Fibroblast of skin of right quadriceps (primary cell): ENCODE data around the gene THYN1.

ENCODE experiments used
- DNase-seq: peaks from one replicate; pipeline ENCODE4 v3.0.0-alpha.2; 2013

THYN1 gene

DNA sequence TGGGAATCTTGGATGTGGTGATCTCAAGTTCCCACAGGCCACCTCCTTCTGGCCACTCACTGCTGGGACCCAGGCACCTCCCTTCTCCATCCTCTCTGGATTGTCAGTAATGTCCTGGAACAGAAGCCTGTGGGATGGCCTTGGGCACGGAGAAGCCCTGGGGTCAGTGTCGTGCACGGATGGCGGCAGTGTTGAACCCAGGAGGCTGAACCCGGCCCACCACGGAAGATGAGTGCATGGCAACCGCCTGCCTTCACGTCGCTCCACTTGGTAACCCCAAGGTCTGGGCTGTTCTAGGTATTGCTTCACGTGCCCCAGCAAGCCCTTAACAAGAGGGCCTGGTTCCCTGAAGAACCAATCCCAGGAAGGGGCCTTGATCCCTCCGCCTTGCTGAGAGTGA, 7.1 kb downstream of the THYN1 start:
- DNase-seq, result no peak

DNA sequence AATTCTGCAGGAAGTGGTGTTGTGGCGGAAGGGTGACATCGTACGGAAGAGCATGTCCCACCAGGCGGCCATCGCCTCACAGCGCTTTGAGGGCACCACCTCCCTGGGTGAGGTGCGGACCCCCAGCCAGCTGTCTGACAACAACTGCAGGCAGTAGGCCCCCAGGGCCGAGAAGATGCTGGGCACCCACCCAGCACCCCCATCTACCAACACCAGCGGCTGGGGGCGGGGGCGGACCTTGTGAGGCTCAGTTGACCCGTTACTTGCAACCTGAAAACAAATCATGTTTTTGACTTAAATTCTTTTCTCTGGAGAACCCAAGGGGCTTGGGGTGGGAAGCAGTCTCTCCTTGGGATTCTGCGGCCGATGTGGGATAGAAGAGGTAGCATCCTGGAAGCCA, 7.7 kb downstream of the THYN1 start:
- DNase-seq, result no peak

DNA sequence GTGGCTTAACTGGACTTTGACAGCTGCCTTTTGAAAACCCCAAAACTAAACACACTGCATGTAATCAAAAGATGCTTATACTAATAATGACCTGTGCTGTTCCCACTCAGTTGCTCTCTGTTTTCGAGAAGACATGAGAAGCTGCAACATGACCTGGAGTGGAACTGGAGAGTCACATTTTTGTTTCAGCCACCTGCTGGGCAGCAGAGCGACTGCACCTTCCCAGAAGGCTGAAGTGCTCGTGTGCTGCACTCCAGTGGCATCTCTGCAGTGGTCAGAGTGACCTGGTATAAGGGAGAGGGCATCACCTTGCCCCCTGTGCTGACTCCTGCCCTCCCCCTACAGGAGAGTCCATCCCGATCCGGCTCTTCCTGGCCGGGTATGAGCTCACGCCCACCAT, 8.6 kb downstream of the THYN1 start:
- DNase-seq, result no peak

DNA sequence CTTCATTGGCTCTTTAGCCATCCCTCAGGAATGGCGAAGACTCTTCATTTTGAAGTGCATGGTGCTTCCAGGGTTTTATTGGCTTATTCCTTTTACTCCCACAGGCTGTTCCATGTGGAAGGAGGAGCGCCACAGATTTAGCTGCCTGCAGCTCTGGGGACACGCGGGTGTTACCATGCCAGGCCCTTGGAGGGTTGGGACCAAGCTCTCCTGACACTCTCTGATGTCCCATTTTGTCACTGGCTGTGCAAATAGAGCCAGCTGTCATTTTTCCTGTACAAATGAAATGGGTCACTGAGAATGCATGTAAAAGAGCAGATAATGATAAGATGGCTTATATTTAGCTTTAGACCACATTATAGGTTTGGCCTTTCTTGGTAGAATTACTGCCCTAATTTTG, 9.2 kb downstream of the THYN1 start:
- DNase-seq, result no peak

DNA sequence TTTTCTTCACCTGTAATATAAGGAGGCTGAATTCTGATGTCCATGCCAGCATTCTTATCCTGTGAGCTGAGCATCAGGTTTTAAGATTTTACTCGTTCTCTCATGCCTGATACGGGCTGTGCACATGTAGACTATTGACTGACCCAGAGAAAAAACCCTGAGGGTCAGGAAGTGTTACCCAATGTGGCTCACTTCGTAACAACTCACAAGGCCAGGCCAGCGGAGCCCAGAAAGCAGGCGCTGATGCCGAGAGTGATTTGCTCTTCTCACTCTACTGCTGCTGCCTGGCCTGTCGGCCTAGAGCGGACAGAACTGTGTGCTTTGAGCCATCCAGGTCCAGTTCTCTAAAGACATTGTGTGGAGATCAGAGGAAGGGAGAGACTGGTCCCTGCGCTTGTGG, 10.8 kb downstream of the THYN1 start:
- DNase-seq, result no peak

DNA sequence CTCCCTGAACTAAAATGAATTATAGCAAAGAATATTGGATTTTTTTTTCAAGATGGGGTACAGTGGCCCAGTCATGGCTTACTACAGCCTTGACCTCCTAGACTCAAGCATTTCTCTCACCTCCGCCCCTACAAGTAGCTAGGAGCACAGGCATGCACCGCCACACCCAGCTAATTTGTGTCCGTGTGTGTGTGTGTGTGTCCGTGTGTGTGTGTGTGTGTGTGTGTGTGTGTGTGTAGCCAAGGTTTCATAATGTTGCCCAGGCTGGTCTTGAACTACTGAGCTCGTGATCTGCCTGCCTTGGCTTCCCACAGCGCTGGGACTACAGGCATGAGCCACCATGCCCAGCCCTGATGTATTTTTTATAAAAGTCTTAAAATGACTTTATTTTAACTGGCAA, 12.6 kb downstream of the THYN1 start:
- no peak for DNase-seq

DNA sequence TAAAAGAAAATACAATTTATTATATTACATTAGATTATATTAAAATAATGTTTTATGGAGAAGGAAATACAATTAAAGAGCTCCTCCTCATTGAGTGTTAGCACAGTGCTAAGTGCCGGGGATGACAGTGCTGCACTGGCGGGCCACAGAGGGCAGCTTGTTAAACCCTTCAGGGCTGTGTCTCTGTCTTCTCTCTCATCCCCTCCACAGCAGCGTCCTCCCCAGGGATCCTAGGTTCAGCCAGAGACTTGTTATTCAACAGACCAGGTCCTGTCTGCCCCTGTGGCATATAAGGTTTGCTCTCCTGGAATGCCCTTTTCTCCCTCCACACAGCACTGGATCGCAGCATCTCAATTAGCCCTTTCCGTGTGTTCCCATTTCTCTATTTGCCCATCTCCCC, 14.2 kb downstream of the THYN1 start:
- DNase-seq, result no peak

DNA sequence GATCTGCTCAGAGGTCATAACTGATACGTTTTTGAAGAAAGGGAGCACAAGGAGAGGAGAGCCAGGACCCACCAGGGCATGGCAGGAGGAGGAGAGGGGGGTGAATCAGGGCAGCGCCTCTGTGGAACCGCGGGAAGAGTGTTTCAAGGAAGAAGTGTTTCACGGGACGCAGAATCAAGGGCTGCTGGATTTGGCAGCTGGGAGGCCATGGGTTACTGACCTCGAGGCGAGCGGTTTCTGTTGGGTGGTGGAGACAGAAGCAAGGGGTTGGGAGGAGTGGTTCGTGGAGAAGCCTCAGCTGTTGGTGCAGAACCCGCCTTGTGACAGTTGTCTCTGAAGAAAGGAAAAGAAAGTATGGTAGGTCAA, 15.6 kb downstream of the THYN1 start:
- no peak for DNase-seq

DNA sequence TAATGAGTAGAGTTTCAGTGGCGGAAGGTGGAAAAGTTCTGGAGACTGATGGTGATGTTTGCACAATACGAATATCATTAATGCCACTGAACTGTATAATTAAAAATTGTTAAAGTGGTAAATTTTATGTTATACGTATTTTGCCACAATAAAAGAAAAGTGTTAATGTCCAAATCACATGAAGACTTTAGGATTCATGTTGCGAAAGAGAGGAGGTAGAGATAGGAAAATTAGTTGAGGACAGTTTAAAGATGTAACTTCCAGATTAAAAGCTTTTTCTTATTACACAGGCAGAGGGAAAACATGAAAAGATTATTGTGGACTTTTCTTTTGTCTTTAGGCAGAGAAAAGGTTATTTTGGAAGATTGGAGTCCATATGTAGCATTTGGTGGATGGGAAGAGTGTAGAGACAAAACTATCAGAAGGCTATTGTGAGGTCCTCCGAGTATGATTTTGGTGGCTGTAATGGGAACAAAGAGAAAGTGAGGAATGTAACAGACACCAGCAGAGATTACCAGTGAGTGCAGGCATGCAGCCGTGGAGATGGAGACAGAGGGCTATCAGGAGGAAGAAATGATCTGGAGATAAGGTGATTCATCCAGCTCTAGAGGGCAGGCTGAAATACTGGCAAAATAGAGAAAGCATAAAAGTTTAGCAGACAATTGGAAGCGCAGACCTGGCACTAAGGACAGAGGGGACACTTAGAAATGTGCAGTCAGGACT, 16.2 kb downstream of the THYN1 start:
- DNase-seq, result no peak

DNA sequence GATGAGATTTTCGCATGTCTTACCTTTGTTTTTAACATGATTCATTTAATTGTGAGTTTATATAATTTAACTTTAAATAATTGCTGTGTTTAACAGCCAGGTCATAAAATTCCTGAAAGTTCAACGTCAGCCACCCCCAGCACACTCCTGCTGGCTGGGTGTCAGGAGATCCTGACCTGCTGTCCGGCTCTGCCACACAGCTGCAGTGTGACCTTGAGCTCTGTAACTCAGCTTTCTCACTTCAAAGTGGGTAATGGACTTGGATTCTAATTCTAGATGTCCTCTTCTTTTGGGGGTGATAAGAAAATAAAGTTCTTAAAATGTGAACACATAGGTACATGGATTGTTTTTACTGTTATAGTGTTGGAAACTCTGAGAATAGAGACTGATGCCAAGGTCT, 17.8 kb downstream of the THYN1 start:
- DNase-seq, result no peak

DNA sequence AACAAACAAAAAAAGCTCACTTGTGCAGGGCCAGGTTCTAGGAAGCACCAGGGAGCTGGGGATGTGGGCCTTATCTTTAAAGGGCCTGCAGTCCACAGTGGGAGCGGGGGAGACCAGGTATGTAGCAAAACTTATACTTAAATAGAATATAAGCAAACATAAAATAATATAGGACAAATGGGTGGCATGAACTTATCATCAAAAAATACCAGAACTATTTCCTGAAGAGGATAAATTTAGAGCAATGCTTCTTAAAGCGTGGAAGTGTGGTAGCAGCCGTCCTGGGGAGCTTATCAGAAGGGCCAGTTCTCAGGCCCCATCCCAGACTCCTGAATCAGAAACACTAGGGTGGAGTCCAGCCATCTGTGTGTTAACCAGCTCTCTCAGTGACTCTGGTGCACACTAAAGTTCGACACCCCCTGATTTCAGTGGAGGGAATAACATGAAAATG, 19.4 kb downstream of the THYN1 start:
- no peak for DNase-seq

DNA sequence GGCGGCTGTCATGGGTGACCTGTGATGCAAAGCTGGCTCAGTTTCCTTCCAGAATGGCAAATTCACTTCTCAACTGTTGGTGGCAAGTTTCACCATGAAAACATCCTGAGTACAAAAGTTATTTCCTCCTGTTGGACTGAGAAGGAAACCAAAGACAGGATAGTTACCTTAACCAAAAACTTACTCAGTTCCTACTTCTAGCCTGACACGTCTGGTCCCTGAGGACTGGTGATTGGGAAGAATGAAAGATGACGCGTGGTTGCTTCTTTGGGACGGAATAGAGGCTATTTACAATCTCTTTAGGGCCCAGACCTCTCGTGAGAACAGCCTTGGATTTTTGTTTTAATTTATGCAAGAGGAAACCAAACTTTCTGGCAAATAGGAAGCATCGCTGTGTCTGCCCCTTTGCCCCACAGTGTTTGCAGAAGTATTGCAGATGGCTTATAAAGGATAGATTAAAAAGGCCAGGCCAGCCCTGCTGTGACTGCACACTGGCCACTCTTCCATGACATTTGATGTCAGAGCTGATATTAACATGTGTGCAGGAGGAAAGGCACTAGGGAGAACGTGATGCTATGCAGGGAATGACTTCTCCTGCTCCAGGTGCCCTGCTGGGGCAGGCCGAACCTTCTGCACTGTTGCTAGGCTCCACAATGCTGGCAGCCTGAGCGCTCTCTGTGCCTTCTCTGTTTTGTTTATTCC, 21.0 kb downstream of the THYN1 start:
- DNase-seq, result no peak

DNA sequence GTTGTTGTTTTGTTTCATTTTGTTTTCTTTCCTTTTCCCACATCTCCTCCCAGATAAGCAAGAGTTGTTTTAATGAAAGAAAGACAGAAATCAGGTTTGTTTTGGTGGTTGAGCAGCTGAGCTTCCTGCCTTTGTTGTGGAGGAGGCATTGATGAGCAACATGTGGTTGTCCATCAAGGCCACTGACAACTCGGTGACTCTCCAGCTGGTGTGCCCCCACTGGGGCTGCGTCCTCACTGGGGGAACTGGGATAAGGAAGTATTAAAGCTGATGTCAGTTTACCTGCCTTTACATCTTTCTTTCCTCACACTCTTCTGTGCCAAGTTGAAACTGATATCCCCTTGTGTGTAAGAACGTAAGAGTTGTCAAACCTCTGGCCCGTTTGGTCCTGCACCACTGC, 22.8 kb downstream of the THYN1 start:
- no peak for DNase-seq

DNA sequence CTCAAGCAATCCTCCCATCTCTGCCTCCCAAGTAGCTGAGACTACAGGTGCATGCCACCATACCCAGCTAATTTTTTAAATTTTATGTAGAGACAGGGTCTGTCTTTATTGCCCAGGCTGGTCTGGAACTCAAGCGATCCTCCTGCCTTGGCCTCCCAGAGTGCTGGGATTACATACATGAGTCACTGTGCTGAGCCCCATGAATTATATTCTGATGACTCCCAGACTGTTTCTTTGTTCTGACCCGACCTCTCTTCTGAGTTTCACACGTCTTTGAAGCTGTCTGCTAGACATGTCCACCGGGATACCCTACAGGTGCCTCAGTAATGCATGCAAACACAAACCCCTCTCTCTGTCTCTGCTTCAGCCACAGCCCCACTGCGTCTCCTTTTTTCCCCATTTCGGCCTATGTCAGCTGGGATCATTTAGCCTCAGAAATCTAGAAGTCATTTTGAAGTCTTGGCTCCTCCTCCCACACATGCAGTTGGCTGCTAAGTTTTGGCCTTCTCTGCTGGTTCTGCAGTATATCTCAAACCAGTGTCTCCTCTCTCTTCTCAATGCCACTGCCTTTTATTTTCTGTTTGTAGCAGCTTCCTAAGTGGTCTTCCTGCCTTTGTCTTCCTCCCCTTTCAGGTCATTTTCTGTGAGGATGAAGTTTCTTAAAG, 23.9 kb downstream of the THYN1 start:
- peak; percentile 39 for DNase-seq

DNA sequence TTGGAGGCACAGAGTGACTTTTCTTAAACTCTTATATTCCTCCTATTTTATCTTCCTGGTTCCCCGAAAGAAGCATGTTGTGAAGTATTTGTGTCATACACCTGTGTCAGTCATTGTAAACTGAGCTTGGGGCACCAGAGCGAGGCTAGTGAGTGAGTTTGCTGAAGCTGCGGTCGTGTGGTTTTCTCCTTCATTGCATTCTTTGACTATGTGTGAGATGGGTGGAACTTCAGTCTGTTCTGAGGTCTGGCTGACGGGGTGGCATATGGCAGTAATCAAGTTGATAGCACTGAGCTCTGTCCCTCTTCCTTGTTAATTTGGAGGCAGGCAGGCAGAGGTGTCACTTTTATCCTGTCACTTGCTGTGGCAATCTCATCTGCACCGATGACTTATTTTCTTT, 24.5 kb downstream of the THYN1 start:
- peak; percentile 79 for DNase-seq

DNA sequence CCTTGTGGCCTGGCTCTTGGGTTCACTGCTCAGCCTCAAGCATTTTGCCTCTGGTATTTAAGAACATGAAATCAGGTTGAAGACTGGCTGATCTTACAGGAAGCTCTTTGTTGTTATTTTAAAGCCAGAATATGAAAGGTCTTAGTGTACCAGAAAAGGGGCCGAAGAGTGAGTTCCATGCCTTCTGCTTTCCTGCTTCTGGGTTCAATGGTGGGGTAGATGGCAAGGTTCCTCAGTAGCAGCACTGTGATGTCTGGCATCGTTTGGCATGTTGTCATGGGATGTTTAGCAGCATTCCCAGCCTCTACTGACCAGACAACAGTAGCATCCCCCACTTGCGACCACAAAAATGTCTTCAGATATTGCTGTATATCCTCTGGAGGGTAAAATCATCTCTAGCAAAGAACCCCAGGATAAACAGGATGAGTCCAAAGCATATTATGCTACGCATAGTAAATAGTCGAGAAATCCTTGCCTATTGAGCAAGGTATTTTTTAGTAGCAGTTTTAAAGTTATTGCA, 26.3 kb downstream of the THYN1 start:
- DNase-seq, result peak; percentile 44

DNA sequence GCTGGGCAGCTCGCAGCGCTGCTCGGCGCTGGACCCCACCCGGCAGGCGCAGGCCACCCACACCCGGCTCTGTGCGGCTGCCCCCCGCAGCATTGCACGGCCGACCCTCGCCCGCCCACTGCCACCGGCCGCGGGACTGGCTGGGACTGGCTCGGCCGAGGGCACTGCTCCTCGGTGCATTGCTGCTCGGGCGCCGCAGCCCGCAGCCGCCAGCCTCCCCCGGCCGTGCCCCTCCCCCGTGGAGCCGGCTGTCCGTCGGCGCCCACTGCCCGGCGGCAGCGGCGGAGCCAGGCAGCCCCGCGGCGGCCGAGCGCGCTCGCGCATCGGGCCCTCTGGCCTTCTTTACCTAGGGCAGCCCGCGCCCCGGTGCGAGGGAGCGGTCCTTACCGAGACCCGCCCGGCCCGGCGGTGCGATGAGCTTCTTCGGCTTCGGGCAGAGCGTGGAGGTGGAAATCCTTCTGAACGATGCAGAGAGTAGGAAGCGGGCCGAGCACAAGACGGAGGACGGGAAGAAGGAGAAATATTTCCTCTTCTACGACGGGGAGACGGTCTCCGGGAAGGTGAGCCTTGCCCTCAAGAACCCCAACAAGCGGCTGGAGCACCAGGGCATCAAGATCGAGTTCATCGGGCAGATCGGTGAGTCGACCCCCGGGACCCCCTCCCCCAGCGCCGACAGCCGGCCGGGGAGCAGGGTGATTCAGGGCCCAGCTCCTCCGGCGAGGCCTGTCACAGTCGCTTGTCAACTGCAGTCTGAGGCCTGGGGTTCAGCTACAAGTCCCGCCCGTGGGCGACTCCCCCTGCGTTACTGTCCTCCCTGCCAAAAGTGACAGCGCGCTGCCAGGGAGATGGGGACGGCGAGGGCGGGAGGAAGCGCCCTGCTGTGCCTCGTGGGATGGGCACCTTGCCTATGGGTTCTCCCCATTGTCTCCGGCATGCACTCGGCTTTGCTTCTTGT, 28.2 kb downstream of the THYN1 start:
- DNase-seq, result peak; percentile 9

DNA sequence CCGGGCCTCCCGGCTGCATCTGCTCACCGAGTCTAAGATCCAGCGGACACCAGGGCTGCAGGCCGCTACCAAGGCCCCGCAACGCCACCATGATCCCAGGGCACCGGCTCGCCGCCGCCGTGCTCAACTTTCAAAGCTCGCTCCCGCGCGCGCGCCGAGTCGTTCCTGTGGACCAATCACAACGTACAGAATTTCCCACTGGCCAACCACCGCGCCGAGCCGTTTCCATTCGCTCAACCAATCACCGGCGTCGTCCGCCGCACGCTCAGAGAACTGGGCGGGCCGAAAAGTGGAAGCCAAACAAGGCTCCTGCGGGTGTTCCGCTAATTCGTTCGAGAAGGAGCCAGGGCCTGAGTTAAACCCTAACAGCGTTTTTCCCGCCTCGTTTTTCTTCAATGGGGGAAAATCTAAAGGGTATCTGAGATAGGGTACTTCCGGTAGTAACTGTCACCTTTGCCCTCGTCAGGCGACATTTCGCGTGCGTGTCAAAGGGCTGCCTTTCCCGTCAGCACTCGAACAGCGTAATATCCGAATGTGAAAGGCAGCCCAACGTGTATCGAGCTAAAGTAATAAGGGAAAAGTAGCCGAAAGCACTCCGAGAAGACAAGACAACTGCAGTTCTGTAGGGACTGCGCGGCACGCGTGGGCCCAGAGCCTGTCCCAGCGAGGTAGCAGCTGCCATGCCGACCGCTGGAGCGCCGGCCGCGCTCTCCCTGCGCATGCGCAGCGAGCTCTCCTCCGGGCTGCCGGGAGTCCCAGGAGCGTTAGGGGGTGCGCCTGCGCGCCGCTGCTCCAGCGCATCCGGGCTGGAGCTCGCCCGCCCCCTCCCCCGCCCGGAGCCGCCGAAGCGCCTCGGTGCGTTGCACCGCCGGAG, 29.1 kb downstream of the THYN1 start, which contains the start of the genes NCAPD3 and VPS26B:
NCAPD3 (minus strand) TSS at position 132 of the 874 bp plus-strand sequence; CDS start at position 91, 41 bp downstream.
VPS26B (plus strand) TSS at position 836 of the 874 bp plus-strand sequence. CDS start 452 bp downstream, outside the sequence.
- peak; percentile 95 for DNase-seq

DNA sequence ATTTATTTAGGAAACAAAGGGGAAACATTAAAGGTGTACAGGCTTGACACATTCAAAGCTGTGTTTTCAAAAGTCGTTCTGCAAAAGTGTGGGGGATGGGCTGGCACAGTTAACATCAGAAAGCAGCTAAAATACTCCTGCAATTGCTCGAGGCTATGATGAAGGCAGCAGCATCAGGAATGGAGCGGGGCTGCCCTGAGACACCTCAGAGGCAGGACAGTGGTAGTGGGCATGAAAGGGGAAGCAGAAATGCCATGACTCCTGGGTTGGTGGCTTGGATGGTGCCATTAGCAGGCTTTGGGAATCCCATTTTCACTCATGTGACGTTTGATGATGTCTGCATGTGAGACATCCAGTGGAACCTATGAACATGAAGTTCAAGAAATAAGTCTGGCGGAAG, 30.0 kb downstream of the THYN1 start:
- peak; percentile 6 for DNase-seq

DNA sequence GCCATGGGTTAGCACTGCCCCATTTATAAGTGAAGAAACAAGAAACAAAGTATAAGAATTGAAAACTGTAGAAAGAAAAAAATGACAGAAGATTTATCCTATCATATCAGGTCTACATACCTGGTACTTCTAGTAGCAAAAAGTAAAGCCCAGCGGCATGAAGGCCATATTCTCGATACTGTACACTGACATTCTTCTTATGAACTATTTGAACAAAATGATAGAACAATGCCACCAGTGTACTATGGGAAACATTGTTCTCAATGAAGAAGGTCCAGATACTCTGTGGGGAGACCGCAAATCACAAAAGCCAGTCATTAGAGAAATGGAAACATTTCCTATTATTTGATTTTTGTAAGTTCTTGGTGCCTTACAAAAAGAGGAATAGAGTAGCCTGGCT, 36.3 kb downstream of the THYN1 start:
- DNase-seq, result no peak

DNA sequence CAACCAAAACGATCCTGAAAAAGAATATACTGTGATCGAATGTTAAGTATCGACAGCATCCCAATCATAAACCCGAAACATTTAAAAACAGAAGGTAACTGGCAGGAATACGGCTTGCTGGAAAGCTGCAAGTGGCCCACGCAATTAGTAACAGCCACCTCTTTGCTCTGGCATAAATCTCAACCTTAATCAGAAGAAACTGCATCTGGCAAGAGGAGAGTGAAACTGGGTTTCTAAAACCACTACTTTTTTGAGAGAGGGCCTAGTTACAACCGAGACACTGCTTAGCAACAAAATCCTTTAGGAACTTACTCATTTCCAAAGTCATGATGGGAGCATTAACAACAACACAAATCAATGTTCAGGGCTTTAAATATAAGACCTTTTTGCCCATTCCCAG, 37.3 kb downstream of the THYN1 start:
- DNase-seq, result no peak
